ENCODE data around the gene NAA38.
A peak's percentile ranks its signal among the peaks of the same experiment; 100 is the strongest.

Gene NAA38

GRCh38 chr17:7846063-7846735 is 11.2 kb downstream of the NAA38 start:
- peak; percentile 75 for DNase-seq (ENCODE audit: low spot score)
- Histone ChIP-seq H3K27ac (peak overlapping the region in 1 of 2 donors; percentile 93), H3K4me3 (no peak overlapping the region)
- TF ChIP-seq CTCF (IDR thresholded peaks at IDR 0.05): no peak

- Histone ChIP-seq H3K4me3 (peak overlapping the region; percentile 76), H3K27ac (peak overlapping the region; percentile 93)
- no peak for DNase-seq (ENCODE audit: low spot score)
- no peak for TF ChIP-seq CTCF (IDR thresholded peaks at IDR 0.05)
These were observed 11.8 kb downstream of the NAA38 start for GRCh38 chr17:7845359-7846062.

- no peak for TF ChIP-seq CTCF (IDR thresholded peaks at IDR 0.05)
- DNase-seq (ENCODE audit: low spot score): peak; percentile 97
- Histone ChIP-seq H3K4me3 (peak overlapping the region; percentile 76), H3K27ac (peak overlapping the region; percentile 93)
These were observed 12.8 kb downstream of the NAA38 start for GRCh38 chr17:7844292-7845154.

- Histone ChIP-seq H3K27ac (peak overlapping the region; percentile 93), H3K4me3 (peak overlapping the region; percentile 76)
- DNase-seq (ENCODE audit: low spot score): peak; percentile 92
- TF ChIP-seq CTCF (IDR thresholded peaks at IDR 0.05): no peak
These were observed 13.6 kb downstream of the NAA38 start for GRCh38 chr17:7843536-7844291.

- no peak for TF ChIP-seq CTCF (IDR thresholded peaks at IDR 0.05)
- no peak for DNase-seq (ENCODE audit: low spot score)
- Histone ChIP-seq H3K4me3 (peak overlapping the region; percentile 76), H3K27ac (peak overlapping the region; percentile 93)
These were observed 14.2 kb downstream of the NAA38 start for GRCh38 chr17:7843257-7843535.

- peak overlapping the region; percentile 76 for H3K4me3 ChIP-seq
- H3K27ac ChIP-seq: peak overlapping the region; percentile 93
- peak; percentile 93 for DNase-seq (ENCODE audit: low spot score)
- no peak for TF ChIP-seq CTCF (IDR thresholded peaks at IDR 0.05)
These were observed 14.7 kb downstream of the NAA38 start for GRCh38 chr17:7842380-7843256.
